ENCODE results near the gene BCAS4. TPM values are rescaled to one million over a fixed set of nuclear protein-coding genes. Genes with fewer than 3 reads are reported as not detected.

The BCAS4 gene
- total RNA-seq, 1 donor from 2014 or later: 3.9 TPM

DNA sequence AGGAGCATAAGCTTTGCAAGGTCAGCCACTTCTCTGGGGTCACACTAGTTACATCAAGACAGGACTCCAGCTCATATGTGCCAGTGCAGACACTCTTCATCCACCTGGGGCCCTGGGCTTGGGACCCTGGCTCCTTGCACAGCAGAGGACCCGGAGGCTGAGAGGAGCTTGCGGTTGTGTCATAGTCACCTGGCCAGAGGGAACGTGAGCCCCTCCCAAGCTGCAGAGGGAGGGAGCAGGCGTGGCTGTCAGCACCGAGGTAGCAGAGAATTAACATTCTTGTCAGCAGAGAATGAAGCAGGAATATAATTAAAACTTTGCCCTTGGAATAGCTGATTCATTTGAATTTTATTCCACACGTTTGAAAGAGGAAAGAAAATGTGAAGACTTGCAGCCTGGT, 36.8 kb downstream of the BCAS4 start:
- Histone ChIP-seq H3K27me3 (ENCODE audit: low read depth) (no peaks in the 10 kb centered on the region), H3K9me3 (no peaks in the 10 kb centered on the region), H3K27ac (no peak overlapping the region), H3K4me1 (no peaks in the 10 kb centered on the region), H3K36me3 (no peaks in the 10 kb centered on the region), H3K4me3 (no peak overlapping the region)
- intact Hi-C loops (cut with DNase I): no loop called here
- TF ChIP-seq, protein P1, sequence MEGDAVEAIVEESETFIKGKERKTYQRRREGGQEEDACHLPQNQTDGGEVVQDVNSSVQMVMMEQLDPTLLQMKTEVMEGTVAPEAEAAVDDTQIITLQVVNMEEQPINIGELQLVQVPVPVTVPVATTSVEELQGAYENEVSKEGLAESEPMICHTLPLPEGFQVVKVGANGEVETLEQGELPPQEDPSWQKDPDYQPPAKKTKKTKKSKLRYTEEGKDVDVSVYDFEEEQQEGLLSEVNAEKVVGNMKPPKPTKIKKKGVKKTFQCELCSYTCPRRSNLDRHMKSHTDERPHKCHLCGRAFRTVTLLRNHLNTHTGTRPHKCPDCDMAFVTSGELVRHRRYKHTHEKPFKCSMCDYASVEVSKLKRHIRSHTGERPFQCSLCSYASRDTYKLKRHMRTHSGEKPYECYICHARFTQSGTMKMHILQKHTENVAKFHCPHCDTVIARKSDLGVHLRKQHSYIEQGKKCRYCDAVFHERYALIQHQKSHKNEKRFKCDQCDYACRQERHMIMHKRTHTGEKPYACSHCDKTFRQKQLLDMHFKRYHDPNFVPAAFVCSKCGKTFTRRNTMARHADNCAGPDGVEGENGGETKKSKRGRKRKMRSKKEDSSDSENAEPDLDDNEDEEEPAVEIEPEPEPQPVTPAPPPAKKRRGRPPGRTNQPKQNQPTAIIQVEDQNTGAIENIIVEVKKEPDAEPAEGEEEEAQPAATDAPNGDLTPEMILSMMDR (IDR thresholded peaks at IDR 0.05): no peak
- ATAC-seq (no peak), DNase-seq (no peak)

DNA sequence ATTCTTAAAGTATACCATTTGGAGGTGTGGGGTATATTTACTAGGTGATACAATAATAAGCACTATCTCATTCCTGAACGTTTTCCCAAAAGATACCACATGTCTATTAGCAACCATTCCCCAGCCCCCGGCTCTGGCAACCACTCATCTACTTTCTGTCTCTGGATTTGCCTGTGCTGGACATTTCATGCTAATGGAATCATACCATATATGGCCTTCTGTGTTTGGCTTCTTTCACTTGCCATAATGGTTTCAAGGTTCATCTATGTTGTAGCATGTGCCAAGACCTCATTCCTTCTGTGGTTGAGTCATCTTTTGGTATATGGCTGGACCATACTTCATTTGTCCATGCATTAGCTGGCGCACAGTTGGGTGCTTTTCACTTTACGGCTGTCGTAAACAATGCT, 39.7 kb downstream of the BCAS4 start:
- intact Hi-C loops (cut with DNase I): no loop called here

DNA sequence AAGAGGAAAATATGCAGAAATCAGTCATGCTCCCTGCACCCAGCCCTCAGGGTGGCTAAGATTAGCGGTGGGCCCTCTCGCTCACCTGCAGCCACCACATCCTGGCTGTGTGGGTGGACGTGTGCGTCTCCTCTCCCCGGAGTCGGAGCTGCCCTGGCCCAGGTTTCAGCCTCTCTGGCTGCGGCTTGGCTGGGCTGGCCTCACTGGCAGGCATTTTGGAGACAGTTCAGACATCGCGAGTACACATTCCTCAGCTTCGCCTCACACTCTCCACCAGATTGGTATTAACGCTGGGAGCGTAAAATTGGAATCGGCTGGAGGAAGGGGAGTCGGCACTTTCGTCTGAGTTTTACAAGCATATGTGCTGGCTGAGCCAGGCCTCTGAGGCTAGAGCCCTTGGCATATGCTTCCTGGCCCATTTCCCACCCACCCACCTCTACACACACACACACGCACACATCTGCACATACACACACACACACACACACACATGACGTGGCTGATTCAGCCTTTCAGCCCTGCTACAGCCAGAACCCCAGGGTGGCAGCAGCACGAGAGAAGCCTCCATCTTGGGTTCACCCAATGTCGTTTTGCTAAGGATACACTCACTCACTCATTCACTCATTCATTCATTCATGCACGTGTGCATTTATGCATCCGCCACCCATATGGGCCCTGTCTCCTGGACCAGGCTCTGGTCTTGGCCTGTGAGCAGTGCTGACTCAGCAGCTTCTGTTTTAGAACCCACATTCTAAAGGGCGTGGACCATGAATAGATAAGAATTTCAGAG, 42.9 kb downstream of the BCAS4 start:
- no peak for DNase-seq
- no peaks in the 10 kb centered on the region for H3K36me3 ChIP-seq
- no peak overlapping the region for H3K27ac ChIP-seq
- no peaks in the 10 kb centered on the region for H3K4me1 ChIP-seq
- no peaks in the 10 kb centered on the region for H3K27me3 ChIP-seq (ENCODE audit: low read depth)
- H3K9me3 ChIP-seq: no peaks in the 10 kb centered on the region
- peak in 1 of 2 donors; percentile 46 for ATAC-seq
- intact Hi-C loops (cut with DNase I): no loop called here
- TF ChIP-seq, protein P1 (IDR thresholded peaks at IDR 0.05): no peak
- H3K4me3 ChIP-seq: no peak overlapping the region

More for the DNA sequence above, 39.7 kb downstream of the BCAS4 start:
- H3K27ac ChIP-seq: no peak overlapping the region
- no peak for ATAC-seq
- TF ChIP-seq, protein P1 (IDR thresholded peaks at IDR 0.05): no peak
- H3K27me3 ChIP-seq (ENCODE audit: low read depth): no peaks in the 10 kb centered on the region
- DNase-seq: no peak
- H3K9me3 ChIP-seq: no peaks in the 10 kb centered on the region
- no peaks in the 10 kb centered on the region for H3K4me1 ChIP-seq
- no peaks in the 10 kb centered on the region for H3K36me3 ChIP-seq
- no peak overlapping the region for H3K4me3 ChIP-seq

DNA sequence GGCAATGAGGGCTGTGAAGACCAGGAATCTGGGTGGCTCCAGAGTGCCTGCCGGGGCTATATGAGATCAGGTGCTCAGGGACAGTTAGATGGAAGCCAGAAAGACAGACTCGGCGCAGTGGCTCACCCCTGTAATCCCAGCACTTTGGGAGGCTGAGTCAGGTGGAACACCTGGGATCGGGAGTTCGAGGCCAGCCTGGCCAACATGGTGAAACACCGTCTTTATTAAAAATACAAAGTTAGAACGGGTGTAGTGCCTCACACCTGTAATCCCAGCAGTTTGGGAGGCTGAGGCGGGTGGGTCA, 43.4 kb downstream of the BCAS4 start:
- ATAC-seq (no peak), DNase-seq (no peak)
- no peak overlapping the region for H3K27ac ChIP-seq
- TF ChIP-seq, protein P1 (IDR thresholded peaks at IDR 0.05): no peak
- H3K9me3 ChIP-seq: no peaks in the 10 kb centered on the region
- H3K4me1 ChIP-seq: no peaks in the 10 kb centered on the region
- intact Hi-C loops (cut with DNase I): no loop called here
- H3K4me3 ChIP-seq: no peak overlapping the region
- H3K36me3 ChIP-seq: no peaks in the 10 kb centered on the region
- H3K27me3 ChIP-seq (ENCODE audit: low read depth): no peaks in the 10 kb centered on the region

DNA sequence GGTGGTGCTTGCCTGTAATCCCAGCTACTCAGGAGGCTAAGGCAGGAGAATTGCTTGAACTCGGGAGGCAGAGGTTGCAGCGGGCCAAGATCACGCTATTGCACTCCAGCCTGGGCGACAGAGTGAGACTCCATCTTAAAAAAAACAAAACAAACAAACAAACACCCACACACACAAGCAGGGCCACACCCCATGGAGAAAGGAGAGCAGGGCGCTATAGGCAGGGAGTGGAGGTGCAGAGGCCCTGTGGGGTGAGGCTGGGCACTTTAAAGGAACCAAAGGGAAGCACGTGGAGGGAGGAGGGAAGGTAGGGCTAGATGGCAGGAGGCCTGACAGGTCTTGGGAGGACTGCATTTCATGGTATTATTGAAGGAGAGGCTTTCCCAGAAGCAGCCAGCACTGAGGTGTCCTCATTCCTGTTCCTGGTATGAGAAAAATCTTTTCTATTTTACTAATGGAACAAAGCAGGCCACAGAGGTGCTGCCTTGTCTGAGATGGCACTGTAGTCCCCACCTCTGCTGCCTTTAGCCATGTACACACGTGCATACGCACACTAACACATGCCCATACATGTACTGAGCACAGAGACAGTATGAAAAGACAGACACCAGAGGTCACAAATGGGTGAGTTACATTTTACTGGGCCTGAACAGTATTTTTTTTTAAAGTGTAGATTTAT, 44.0 kb downstream of the BCAS4 start:
- Histone ChIP-seq H3K4me1 (no peaks in the 10 kb centered on the region), H3K9me3 (no peaks in the 10 kb centered on the region), H3K36me3 (no peaks in the 10 kb centered on the region), H3K27ac (no peak overlapping the region), H3K4me3 (no peak overlapping the region), H3K27me3 (ENCODE audit: low read depth) (no peaks in the 10 kb centered on the region)
- TF ChIP-seq, protein P1 (IDR thresholded peaks at IDR 0.05): no peak
- intact Hi-C loops (cut with DNase I): no loop called here
- no peak for DNase-seq
- no peak for ATAC-seq

All from lower lobe of right lung (tissue), 2 donors.